Brain microvascular endothelial cell (primary cell): ENCODE results near the gene EVC.

Experiments
- DNase-seq: peaks from one replicate; pipeline ENCODE4 v3.0.0-alpha.2; 2020
- H3K27ac ChIP-seq: fragments of 250-450 bp; sonication (Bioruptor Pico); 2 replicates; pipeline ENCODE4 v1.5.1; 2020; ENCODE audit warnings: mild to moderate bottlenecking, moderate library complexity
- H3K27me3 ChIP-seq: fragments of 250-450 bp; sonication (Bioruptor Pico); replicated peaks from 2 replicates; pipeline ENCODE4 v1.5.1; 2020; ENCODE audit warnings: mild to moderate bottlenecking
- H3K36me3 ChIP-seq: fragments of 250-450 bp; sonication (Bioruptor Pico); replicated peaks from 2 replicates; pipeline ENCODE4 v1.5.1; 2020; ENCODE audit warnings: mild to moderate bottlenecking
- H3K4me3 ChIP-seq: 2 replicates; pipeline ENCODE4 v1.5.1; 2011; ENCODE audit warnings: low read depth, mild to moderate bottlenecking, control low read depth, low read length, moderate library complexity
- in situ Hi-C: cut with HindIII; loops from 2 replicates; pipeline ENCODE4 v1.10.0; 2017; ENCODE audit warnings: low sequenced_read_pairs, low pct_ligation_motif_present
- TF ChIP-seq, protein P1 (sequence below): IDR thresholded peaks from 2 replicates; pipeline ENCODE4 v1.5.1; 2011; ENCODE audit warnings: low read depth, mild to moderate bottlenecking, moderate library complexity, low read length, control low read depth, inconsistent platforms; ENCODE audit errors: missing control alignments

The EVC gene

DNA sequence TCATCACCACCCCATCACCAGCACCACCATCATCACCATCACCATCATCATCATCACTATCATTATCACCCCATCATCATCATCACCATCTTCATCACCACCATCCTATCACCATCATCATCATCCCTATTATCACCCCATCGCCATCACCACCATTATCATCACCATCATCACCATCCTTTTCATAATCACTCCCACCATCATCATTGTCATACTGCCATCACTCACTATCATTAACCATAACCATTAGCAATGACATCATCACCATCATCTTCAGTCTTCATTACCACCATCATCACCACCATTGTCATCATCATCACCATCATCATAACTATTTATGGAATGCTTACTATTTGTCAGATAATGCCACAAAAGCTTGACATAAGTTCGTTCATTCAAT lies 146.2 kb downstream of the EVC start:
- TF ChIP-seq, protein P1, sequence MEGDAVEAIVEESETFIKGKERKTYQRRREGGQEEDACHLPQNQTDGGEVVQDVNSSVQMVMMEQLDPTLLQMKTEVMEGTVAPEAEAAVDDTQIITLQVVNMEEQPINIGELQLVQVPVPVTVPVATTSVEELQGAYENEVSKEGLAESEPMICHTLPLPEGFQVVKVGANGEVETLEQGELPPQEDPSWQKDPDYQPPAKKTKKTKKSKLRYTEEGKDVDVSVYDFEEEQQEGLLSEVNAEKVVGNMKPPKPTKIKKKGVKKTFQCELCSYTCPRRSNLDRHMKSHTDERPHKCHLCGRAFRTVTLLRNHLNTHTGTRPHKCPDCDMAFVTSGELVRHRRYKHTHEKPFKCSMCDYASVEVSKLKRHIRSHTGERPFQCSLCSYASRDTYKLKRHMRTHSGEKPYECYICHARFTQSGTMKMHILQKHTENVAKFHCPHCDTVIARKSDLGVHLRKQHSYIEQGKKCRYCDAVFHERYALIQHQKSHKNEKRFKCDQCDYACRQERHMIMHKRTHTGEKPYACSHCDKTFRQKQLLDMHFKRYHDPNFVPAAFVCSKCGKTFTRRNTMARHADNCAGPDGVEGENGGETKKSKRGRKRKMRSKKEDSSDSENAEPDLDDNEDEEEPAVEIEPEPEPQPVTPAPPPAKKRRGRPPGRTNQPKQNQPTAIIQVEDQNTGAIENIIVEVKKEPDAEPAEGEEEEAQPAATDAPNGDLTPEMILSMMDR: no peak
- in situ Hi-C loops: no loop called here
- Histone ChIP-seq H3K4me3 (no peak overlapping the region), H3K36me3 (no peaks in the 10 kb centered on the region), H3K27me3 (no peaks in the 10 kb centered on the region), H3K27ac (no peak overlapping the region)
- no peak for DNase-seq

DNA sequence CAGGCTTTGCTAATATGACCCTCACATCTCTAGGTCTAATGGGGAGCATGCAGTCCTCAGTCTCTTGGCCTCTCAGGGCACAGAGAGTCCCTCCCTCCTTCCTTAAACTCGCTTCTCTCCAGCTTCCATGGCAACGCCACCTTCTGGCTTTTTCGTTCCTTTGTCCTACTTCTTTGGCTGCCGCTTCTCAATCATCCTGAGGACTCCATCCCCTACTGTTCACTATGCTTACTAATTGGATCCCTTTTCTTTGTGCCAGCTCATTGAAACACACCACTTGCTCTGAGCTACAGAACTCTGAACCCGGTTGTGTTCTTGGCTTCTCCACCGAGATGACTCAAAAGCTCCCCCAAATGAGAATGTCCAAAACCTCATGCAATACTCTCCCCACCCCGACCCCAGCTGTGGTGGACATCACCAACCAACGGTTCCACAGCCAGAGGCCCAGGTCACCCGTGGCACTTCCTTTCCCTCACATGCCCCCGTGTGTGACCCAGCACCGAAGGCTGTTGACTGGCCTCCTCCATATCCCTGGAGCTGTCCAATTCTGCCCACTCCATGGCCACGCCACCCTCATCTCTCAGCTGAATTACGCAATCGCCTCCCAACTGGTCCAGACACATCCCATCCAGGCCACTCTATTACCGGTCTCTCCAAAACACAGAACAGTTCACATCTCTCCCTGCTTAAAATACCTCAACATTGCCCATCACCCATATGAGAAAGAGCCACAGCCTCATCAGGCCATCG lies 147.2 kb downstream of the EVC start:
- Histone ChIP-seq H3K36me3 (no peaks in the 10 kb centered on the region), H3K27me3 (no peaks in the 10 kb centered on the region), H3K4me3 (no peak overlapping the region), H3K27ac (no peak overlapping the region)
- TF ChIP-seq, protein P1: no peak
- in situ Hi-C loops: no loop called here
- no peak for DNase-seq

DNA sequence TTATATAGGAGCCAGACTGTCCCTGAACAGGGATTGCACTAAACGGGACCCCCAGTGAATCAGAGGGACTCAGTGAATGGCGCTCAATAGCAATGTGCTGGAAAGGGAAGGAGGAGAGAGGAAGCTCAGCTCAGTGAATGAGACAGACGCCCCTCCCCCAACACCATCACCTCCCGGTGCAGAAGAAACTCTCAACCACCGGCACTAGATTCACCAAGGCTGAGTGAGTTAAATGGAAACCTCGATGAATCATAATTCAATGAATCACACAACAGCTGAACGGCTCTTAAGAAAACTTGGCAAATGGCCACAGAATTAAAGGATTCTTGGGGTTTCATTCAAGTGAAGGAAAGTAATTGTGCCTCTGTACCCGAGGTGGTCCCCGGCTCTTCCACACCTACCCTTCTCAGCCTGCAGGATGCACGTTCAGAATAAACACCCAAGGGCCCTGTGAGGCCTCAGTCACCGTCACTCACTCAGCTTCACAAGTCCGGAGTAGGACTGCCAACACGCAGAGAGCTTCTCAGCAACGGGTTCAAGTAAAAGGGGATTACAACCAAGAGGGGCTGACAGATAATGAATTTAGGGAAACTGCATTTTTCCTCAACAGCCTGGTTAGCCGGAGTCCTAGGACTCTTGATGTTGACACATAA lies 152.6 kb downstream of the EVC start:
- no peaks in the 10 kb centered on the region for H3K27me3 ChIP-seq
- TF ChIP-seq, protein P1: no peak
- no peak overlapping the region for H3K27ac ChIP-seq
- H3K36me3 ChIP-seq: no peaks in the 10 kb centered on the region
- DNase-seq: peak; percentile 86
- H3K4me3 ChIP-seq: no peak overlapping the region
- in situ Hi-C loops: no loop called here
